Adipocyte (in vitro differentiated cells): ENCODE measurements around the gene CISTR.
A peak's percentile ranks its signal among the peaks of the same experiment; 100 is the strongest.
"Not testable (repeated sequence)": the region's sequence is repeated elsewhere in the genome, so short reads cannot be mapped to it uniquely, and the experiment has no call there.

Experiments used
- DNase-seq: peaks from one replicate; pipeline ENCODE4 v3.0.0-alpha.2; 2015; ENCODE audit warnings: low read depth
- H3K27me3 ChIP-seq: replicated peaks from 2 replicates; pipeline ENCODE4 v1.7.0; 2013; ENCODE audit warnings: mild to moderate bottlenecking, low read length, moderate library complexity; ENCODE audit not compliant: control insufficient read depth, insufficient read depth
- H3K36me3 ChIP-seq: 2 replicates; pipeline ENCODE4 v1.7.0; 2013; ENCODE audit warnings: low read length, mild to moderate bottlenecking, moderate library complexity; ENCODE audit not compliant: control insufficient read depth, insufficient read depth, severe bottlenecking
- H3K4me1 ChIP-seq: 2 replicates; pipeline ENCODE4 v1.7.0; 2013; ENCODE audit warnings: mild to moderate bottlenecking, low read length, moderate library complexity; ENCODE audit not compliant: control insufficient read depth, insufficient read depth
- H3K4me3 ChIP-seq: 2 replicates; pipeline ENCODE4 v1.7.0; 2013; ENCODE audit warnings: mild to moderate bottlenecking, low read length, moderate library complexity
- H3K9ac ChIP-seq: 2 replicates; pipeline ENCODE4 v1.7.0; 2013; ENCODE audit warnings: mild to moderate bottlenecking, low read length, moderate library complexity
- H3K9me3 ChIP-seq: 2 replicates; pipeline ENCODE4 v1.7.0; 2013; ENCODE audit warnings: mild to moderate bottlenecking, low read length, moderate library complexity; ENCODE audit not compliant: control insufficient read depth

CISTR gene

DNA sequence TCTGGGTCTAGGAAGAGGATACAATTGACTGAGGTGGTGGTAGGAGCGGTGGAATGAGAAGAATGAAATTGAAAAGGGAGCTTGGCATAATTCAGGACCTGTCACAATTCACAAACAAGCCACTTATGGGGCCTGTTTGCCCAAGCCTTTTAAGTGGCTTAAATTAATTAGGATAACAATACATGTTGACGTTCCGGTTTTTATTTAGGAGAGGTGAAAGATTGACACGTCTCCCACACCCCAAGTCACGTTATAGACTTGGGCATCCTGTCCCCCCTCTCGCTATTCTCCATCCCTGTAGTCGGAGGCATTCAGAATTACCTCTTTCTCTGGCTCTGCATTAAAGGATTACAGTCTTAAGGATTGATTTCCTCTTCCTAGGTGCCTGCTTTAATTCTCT is 23.6 kb downstream of the CISTR start:
- Histone ChIP-seq H3K27me3 (no peaks in the 10 kb centered on the region), H3K36me3 (peaks cover 19% of the 10 kb centered on the region), H3K4me3 (peak overlapping the region; percentile 94), H3K4me1 (peaks cover 25% of the 10 kb centered on the region), H3K9ac (peak overlapping the region; percentile 92), H3K9me3 (no peaks in the 10 kb centered on the region)
- no peak for DNase-seq

DNA sequence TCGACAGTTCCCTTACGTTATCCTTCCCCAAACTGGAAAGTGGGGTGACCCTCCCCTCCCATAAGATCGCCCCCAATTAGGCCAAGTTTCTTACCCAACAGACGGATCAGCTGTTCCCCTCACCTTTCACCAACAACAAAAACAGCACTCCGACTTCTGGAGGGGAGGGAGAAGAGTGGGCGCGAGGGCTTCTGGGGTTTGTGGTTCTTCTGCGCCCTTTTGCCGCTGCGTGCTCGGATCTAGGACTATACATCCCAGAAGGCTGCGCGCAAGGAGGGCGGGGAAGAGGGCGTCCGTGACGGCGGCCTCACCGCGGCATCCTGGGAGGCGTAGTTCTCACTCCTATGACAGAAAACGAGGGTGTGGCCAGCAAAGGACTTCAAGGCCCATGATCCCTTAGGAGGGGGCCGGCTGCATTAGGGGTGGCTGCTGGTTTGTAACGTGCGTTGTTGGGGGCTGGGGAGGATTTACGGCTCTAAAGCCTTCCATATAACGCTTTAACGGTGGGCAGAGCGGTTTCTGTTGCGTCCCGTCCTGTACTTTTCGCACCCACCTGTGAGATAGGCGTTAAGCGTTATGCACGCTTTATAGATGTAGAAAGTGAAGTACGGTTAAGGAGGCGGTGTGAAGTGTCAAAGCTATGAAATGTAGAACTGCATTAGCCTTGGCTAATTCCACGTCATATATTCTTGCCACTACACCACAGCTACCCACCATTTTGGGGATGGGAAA is 24.3 kb downstream of the CISTR start, which contains the start of gene CALCOCO1:
TSS of gene CALCOCO1 (minus strand) at position 143 of the 732 bp plus-strand sequence. CDS start 2,210 bp downstream, outside the sequence.
- H3K4me3 ChIP-seq = peak within 1 kb of the TSS; percentile 94

DNA sequence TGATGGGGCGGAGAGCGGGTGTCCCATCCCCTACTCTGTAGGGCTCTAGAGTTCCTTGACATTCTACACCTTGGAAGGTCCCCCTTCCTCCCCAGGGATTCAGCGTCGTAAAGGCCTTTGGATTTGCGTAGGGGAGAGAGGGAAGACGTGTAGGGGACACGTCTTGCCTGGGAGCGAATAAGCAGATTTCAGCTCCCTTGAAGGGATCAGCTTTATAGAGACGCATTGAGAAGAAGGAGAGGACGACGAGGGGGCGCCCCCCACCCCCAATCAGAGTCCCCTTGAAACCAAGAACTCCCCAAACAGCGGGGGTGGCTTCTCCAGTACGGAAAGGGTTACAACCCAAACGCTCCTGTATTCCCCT is 24.9 kb downstream of the CISTR start:
- peak; percentile 67 for DNase-seq
- peaks cover 36% of the 10 kb centered on the region for H3K4me1 ChIP-seq
- peak overlapping the region; percentile 94 for H3K4me3 ChIP-seq

More for the DNA sequence above, 24.3 kb downstream of the CISTR start, which contains the start of gene CALCOCO1:
- Histone ChIP-seq H3K27me3 (no peaks in the 10 kb centered on the region), H3K36me3 (peaks cover 26% of the 10 kb centered on the region), H3K9me3 (no peaks in the 10 kb centered on the region), H3K4me1 (peaks cover 30% of the 10 kb centered on the region), H3K9ac (peak within 1 kb of the TSS; percentile 93)
- DNase-seq = peak; percentile 99

DNA sequence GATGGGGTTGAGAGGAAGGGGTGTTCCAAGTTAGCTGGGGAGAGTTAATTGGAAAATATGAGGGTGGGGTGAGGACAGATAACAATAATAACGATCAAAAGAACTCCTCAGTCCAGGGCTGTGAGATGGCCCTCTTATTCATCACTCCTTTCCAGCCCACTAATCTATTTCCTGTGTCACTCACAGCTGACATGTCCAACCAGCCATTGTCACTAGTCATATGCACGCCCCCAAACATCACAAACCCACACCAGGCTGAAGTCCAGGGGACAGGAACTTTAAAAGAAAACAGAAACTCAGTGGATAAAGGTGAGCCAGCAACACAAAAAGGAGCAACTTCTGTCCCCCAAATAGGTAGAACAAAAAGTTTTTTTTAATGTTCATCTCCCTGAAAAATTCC is 25.4 kb downstream of the CISTR start:
- peaks cover 38% of the 10 kb centered on the region for H3K36me3 ChIP-seq
- peaks cover 38% of the 10 kb centered on the region for H3K4me1 ChIP-seq
- peak overlapping the region; percentile 93 for H3K9ac ChIP-seq
- no peaks in the 10 kb centered on the region for H3K9me3 ChIP-seq
- H3K4me3 ChIP-seq = peak overlapping the region; percentile 94
- H3K27me3 ChIP-seq = no peaks in the 10 kb centered on the region
- peak; percentile 36 for DNase-seq

More for the DNA sequence above, 24.9 kb downstream of the CISTR start:
- Histone ChIP-seq H3K9me3 (no peaks in the 10 kb centered on the region), H3K36me3 (peaks cover 32% of the 10 kb centered on the region), H3K27me3 (no peaks in the 10 kb centered on the region), H3K9ac (peak overlapping the region; percentile 93)

DNA sequence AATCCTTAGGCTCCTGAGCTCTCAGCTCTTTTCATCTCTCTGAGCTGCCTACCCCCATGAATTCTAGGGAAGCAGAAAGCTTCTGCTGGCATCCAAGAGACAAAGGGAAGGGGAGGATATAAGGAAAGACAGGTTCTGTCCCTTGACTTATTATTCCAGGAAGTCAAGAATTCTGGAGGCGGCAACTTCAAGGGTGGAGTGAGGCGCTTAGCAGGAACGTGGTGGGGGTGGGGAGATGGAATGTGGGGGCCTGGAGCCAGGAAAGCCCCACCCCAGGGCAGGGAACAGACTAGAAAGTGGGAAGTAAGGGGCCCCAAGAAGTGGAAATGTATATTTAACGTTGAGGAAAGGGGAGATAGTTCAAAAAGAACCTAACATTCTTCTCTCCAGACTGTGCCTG is 26.0 kb downstream of the CISTR start:
- Histone ChIP-seq H3K9ac (peak overlapping the region; percentile 93), H3K9me3 (no peaks in the 10 kb centered on the region), H3K36me3 (peaks cover 43% of the 10 kb centered on the region), H3K4me3 (peak overlapping the region; percentile 94), H3K4me1 (peaks cover 38% of the 10 kb centered on the region), H3K27me3 (no peaks in the 10 kb centered on the region)
- peak; percentile 36 for DNase-seq

DNA sequence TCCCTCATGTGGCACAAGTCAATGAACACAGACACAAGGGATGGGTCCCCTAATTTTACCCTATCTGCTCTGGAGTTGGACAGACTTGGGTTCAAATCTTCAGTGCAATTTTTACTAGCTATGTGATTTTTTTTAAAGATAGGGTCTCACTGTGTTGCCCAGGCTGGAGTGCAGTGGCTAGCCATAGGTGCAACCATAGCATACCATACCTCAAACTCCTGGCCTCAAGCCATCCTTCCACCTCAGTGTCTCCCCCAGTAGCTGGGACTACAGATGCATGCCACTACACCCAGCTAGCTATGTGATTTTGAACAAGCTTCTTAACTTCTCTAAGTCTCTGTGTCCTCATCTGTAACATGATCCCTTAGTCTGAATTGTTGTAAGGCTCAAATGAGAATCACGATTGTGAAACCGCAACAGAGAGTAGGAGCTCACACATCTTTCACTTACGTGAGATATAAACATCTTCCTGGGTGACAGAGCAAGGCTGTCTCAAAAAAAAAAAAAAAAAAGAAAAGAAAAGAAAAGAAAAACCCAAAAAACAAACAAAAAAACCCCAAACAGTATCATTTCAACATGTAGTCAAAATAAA is 29.2 kb downstream of the CISTR start:
- Histone ChIP-seq H3K27me3 (no peaks in the 10 kb centered on the region), H3K4me1 (peaks cover 33% of the 10 kb centered on the region), H3K36me3 (peaks cover 68% of the 10 kb centered on the region), H3K9me3 (no peaks in the 10 kb centered on the region), H3K9ac (no peak overlapping the region), H3K4me3 (no peak overlapping the region)
- DNase-seq = peak; percentile 63

DNA sequence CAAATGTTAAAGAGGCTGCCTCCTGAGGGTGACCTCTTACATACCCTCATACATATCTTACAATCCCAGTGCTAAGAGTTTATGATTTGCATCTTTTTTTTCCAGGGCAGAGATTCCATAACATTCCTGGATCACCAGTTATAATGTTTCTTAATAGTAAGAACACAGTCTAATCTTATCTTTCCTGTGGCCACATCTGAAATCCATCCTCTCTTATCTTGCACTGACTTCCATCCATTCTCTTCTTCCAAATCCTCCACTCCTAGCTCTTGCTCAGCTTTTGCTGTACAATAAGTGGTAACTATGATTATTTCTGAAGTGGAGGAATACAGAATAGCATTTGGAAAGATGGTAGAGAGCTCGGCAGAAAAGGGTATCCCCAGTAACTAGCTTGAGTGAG is 30.8 kb downstream of the CISTR start:
- H3K4me3 ChIP-seq = no peak overlapping the region
- peaks cover 84% of the 10 kb centered on the region for H3K36me3 ChIP-seq
- no peaks in the 10 kb centered on the region for H3K9me3 ChIP-seq
- no peak for DNase-seq
- H3K4me1 ChIP-seq = peaks cover 27% of the 10 kb centered on the region
- H3K9ac ChIP-seq = no peak overlapping the region
- no peaks in the 10 kb centered on the region for H3K27me3 ChIP-seq

DNA sequence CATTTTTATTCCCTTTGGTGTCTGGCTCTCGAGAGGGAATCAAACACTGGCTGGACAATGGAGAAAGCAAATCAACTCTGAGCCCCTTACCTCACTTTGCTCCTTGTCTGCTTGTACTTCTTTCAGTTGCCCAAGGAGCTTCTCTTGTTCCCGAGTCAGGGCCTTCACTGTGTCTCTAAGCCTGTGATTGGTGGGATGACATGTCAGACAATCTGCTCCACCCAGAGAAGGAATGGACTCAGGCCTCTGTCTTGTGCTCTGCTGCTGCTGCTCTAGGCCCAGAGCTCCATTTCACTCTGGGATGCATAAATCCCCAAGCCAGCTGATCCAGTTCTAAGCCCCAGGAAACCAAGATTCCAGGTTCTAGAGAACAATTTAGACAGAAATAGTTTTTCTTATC is 32.1 kb downstream of the CISTR start:
- no peak overlapping the region for H3K9ac ChIP-seq
- H3K36me3 ChIP-seq = peaks cover 92% of the 10 kb centered on the region
- H3K4me3 ChIP-seq = no peak overlapping the region
- peak; percentile 15 for DNase-seq
- H3K27me3 ChIP-seq = no peaks in the 10 kb centered on the region
- H3K9me3 ChIP-seq = no peaks in the 10 kb centered on the region
- peaks cover 20% of the 10 kb centered on the region for H3K4me1 ChIP-seq

DNA sequence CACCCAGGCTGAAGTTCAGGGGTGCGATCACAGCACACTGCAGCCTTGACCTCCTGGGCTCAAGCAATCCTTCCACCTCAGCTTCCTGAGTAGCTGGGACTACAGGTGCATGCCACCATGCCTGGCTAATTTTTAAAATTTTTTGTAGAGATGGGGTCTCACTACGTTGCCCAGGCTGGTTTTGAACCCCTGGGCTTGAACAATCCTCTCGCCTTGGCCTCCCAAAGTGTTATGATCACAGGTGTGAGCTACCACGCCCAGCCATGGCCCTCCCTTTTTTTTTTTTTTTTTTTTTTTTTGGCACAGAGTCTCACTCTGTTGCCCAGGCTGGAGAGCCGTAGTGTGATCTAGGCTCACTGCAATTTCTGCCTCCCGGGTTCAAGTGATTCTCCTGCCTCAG is 33.2 kb downstream of the CISTR start:
- peaks cover 17% of the 10 kb centered on the region for H3K4me1 ChIP-seq
- not testable (repeated sequence) for H3K9ac ChIP-seq, H3K4me3 ChIP-seq, H3K9me3 ChIP-seq, DNase-seq, H3K27me3 ChIP-seq
- peaks cover 92% of the 10 kb centered on the region for H3K36me3 ChIP-seq

DNA sequence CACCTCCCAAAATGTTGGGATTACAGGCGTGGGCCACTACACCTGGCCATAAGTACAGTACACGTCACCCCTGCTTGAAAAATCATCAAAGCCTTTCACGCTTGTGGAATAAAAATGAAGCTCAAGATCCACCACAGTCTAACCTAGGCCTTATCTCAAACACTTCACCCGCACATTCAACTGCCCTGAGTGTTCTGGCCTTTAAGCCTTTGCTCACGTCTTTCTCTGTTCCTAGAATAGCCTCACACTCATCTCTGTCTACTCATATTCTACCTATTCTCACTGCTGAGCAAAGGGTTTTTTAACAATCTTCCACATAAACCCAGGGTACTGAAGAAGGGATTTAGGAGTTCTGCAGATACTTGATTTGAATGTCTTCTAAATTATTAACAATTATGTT is 34.5 kb downstream of the CISTR start:
- Histone ChIP-seq H3K4me3 (no peak overlapping the region), H3K9me3 (no peaks in the 10 kb centered on the region), H3K4me1 (peaks cover 6% of the 10 kb centered on the region), H3K9ac (no peak overlapping the region), H3K36me3 (peaks cover 92% of the 10 kb centered on the region), H3K27me3 (no peaks in the 10 kb centered on the region)
- DNase-seq = no peak

DNA sequence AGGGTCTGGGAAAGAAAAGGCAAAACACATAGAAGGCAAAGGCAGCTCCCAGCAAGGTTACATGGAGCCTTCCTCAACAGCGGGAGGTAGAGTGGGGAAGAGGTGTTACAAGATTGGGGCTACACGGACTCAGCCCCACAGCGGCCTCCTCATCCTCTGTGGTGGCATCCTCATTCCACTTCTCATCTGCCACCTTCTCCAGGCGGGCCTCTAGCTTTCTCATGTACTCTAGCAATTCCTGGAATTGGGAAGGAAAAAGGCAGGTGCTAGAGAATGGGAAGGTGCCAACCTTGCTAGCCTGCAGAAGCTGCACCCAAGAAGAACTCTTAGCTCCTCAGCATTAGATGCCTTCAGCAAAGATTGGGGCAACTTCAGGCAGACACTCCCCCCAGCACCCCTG is 37.8 kb downstream of the CISTR start:
- no peaks in the 10 kb centered on the region for H3K4me1 ChIP-seq
- no peaks in the 10 kb centered on the region for H3K27me3 ChIP-seq
- H3K9me3 ChIP-seq = no peaks in the 10 kb centered on the region
- DNase-seq = no peak
- H3K36me3 ChIP-seq = peaks cover 71% of the 10 kb centered on the region
- H3K4me3 ChIP-seq = no peak overlapping the region
- H3K9ac ChIP-seq = no peak overlapping the region
